Measurements from ENCODE around the gene ADGRG2. TPM values are rescaled to one million over a fixed set of nuclear protein-coding genes. Genes with fewer than 3 reads are reported as not detected.

The ADGRG2 gene
- polyA plus RNA-seq, 1 donor from 2014 or later, result 0.05 TPM

DNA sequence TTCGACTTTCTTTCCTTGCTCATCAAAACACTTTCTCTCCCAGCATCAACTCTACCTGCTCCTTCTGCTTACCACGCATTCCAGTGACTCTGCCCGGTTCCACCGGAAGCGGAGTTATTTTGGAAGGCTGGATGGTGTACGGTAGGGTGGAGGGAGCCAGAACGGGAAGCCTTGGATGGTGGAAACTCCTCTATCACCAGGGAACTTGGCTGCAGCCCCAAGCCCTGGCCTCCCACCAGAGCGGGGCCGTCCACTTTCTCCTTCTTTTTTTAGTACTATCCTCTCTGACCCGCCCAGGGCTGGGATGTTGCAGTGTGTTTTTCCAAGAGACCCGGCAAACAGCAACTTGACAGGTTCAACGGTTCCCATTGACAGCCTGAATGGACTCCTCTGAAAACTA, 27.6 kb downstream of the ADGRG2 start:
- no peak overlapping the region for H3K4me3 ChIP-seq (ENCODE audit: low read length)

DNA sequence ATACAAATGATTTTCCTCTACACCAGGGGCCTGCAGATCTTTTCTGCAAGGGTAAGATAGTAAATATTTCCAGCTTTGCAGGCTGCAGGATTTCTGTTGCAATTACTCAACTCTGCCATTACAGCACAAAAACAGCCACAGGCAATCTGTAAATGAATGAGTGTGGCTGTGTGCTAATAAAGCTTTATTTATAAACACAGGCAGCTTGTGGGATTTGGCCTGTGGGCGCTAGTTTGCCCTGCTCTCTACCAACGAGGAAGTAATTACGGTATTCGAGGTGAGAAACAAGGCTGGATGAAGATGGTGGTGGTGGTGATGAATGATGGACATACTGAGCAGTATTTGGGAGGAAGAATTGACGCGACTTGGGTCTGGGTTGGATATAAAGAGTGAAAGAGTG, 30.7 kb downstream of the ADGRG2 start:
- no peak overlapping the region for H3K9ac ChIP-seq (ENCODE audit: low read length)

More for the DNA sequence above, 27.6 kb downstream of the ADGRG2 start:
- no peak overlapping the region for H3K9ac ChIP-seq (ENCODE audit: low read length)
- no peaks in the 10 kb centered on the region for H4K20me1 ChIP-seq (ENCODE audit: insufficient read depth)
- no peaks in the 10 kb centered on the region for H3K9me3 ChIP-seq (ENCODE audit: low read length)
- TF ChIP-seq POLR2AphosphoS5 (IDR thresholded peaks at IDR 0.05) (no peak), REST (IDR thresholded peaks at IDR 0.05; ENCODE audit: borderline replicate concordance) (no peak), MXI1 (conservative IDR thresholded peaks at IDR 0.05; ENCODE audit: poor library complexity, severe bottlenecking) (no peak), SMC3 (conservative IDR thresholded peaks at IDR 0.05; ENCODE audit: poor library complexity) (no peak)
- H2AFZ ChIP-seq (ENCODE audit: low read depth, low read length), result no peak overlapping the region
- H3K79me2 ChIP-seq (replicated peaks; ENCODE audit: insufficient read depth, low read length), result no peaks in the 10 kb centered on the region
- no peaks in the 10 kb centered on the region for H3K36me3 ChIP-seq (ENCODE audit: insufficient read depth, low read length)
- no peaks in the 10 kb centered on the region for H3K27me3 ChIP-seq (ENCODE audit: insufficient read depth, low read depth, low read length)
- no peaks in the 10 kb centered on the region for H3K9me2 ChIP-seq (ENCODE audit: insufficient read depth, low read length)
- H3K27ac ChIP-seq (ENCODE audit: low read length), result no peak overlapping the region
- no peak overlapping the region for H3K4me2 ChIP-seq (ENCODE audit: low read length)
- no peaks in the 10 kb centered on the region for H3F3A ChIP-seq (ENCODE audit: insufficient read depth, low read length, poor library complexity, severe bottlenecking)

More for the DNA sequence above, 30.7 kb downstream of the ADGRG2 start:
- Histone ChIP-seq H3K9me2 (ENCODE audit: insufficient read depth, low read length) (no peaks in the 10 kb centered on the region), H3K36me3 (ENCODE audit: insufficient read depth, low read length) (no peaks in the 10 kb centered on the region), H3K9me3 (ENCODE audit: low read length) (no peaks in the 10 kb centered on the region), H2AFZ (ENCODE audit: low read depth, low read length) (no peak overlapping the region), H3K4me3 (ENCODE audit: low read length) (no peak overlapping the region), H3K4me2 (ENCODE audit: low read length) (no peak overlapping the region), H3F3A (ENCODE audit: insufficient read depth, low read length, poor library complexity, severe bottlenecking) (no peaks in the 10 kb centered on the region), H3K27ac (ENCODE audit: low read length) (no peak overlapping the region), H3K27me3 (ENCODE audit: insufficient read depth, low read depth, low read length) (no peaks in the 10 kb centered on the region), H3K79me2 (replicated peaks; ENCODE audit: insufficient read depth, low read length) (no peaks in the 10 kb centered on the region), H4K20me1 (ENCODE audit: insufficient read depth) (no peaks in the 10 kb centered on the region)
- no peak for TF ChIP-seq POLR2AphosphoS5 (IDR thresholded peaks at IDR 0.05)
- TF ChIP-seq EZH2 (IDR thresholded peaks at IDR 0.05; ENCODE audit: borderline replicate concordance, insufficient read depth, low read length, poor library complexity, severe bottlenecking), result no peak
- TF ChIP-seq CTCF (IDR thresholded peaks at IDR 0.05; ENCODE audit: poor library complexity, severe bottlenecking), result no peak
- TF ChIP-seq EP300 (conservative IDR thresholded peaks at IDR 0.05; ENCODE audit: poor library complexity, severe bottlenecking), result no peak
- no peak for TF ChIP-seq TAF1 (IDR thresholded peaks at IDR 0.05; ENCODE audit: low read depth)
- no peak for TF ChIP-seq RAD21 (conservative IDR thresholded peaks at IDR 0.05)
- no peak for TF ChIP-seq REST (IDR thresholded peaks at IDR 0.05; ENCODE audit: borderline replicate concordance)
- TF ChIP-seq SMC3 (conservative IDR thresholded peaks at IDR 0.05; ENCODE audit: poor library complexity), result no peak
- TF ChIP-seq MXI1 (conservative IDR thresholded peaks at IDR 0.05; ENCODE audit: poor library complexity, severe bottlenecking), result no peak
